ENCODE results near the gene PPP1R18.
"Not testable (repeated sequence)": the region's sequence is repeated elsewhere in the genome, so short reads cannot be mapped to it uniquely, and the experiment has no call there.

The PPP1R18 gene, protein sequence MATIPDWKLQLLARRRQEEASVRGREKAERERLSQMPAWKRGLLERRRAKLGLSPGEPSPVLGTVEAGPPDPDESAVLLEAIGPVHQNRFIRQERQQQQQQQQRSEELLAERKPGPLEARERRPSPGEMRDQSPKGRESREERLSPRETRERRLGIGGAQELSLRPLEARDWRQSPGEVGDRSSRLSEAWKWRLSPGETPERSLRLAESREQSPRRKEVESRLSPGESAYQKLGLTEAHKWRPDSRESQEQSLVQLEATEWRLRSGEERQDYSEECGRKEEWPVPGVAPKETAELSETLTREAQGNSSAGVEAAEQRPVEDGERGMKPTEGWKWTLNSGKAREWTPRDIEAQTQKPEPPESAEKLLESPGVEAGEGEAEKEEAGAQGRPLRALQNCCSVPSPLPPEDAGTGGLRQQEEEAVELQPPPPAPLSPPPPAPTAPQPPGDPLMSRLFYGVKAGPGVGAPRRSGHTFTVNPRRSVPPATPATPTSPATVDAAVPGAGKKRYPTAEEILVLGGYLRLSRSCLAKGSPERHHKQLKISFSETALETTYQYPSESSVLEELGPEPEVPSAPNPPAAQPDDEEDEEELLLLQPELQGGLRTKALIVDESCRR

GRCh38 chr6:30686009-30686907 is at the start of gene PPP1R18:
Gene PPP1R18 (minus strand): TSS chr6:30686645. CDS start chr6:30686018, 627 bp downstream.
- no peaks in the 10 kb centered on the region for H3K9me3 Mint-ChIP-seq
- no peaks in the 10 kb centered on the region for H3K27me3 Mint-ChIP-seq (ENCODE audit: low read depth)
- peak within 1 kb of the TSS; percentile 93 for H3K27ac Mint-ChIP-seq
- peak; percentile 82 for DNase-seq (ENCODE audit: low spot score)
- H3K4me3 Mint-ChIP-seq = peak within 1 kb of the TSS; percentile 96
- H3K4me1 Mint-ChIP-seq (ENCODE audit: low read depth) = peaks cover 40% of the 10 kb centered on the region
- H3K36me3 Mint-ChIP-seq (ENCODE audit: low read depth) = peaks cover 55% of the 10 kb centered on the region

GRCh38 chr6:30735668-30736314 is 49.3 kb upstream of the PPP1R18 start:
- H3K36me3 Mint-ChIP-seq (ENCODE audit: low read depth) = peaks cover 71% of the 10 kb centered on the region
- no peak for DNase-seq (ENCODE audit: low spot score)

GRCh38 chr6:30732237-30732943 is 45.9 kb upstream of the PPP1R18 start:
- H3K4me3 Mint-ChIP-seq = no peak overlapping the region
- H3K27me3 Mint-ChIP-seq (ENCODE audit: low read depth) = no peaks in the 10 kb centered on the region
- no peak for DNase-seq (ENCODE audit: low spot score)
- peaks cover 45% of the 10 kb centered on the region for H3K4me1 Mint-ChIP-seq (ENCODE audit: low read depth)
- H3K9me3 Mint-ChIP-seq = no peaks in the 10 kb centered on the region
- peak overlapping the region; percentile 43 for H3K27ac Mint-ChIP-seq
- H3K36me3 Mint-ChIP-seq (ENCODE audit: low read depth) = peaks cover 55% of the 10 kb centered on the region

More at GRCh38 chr6:30735668-30736314, 49.3 kb upstream of the PPP1R18 start:
- peaks cover 57% of the 10 kb centered on the region for H3K4me1 Mint-ChIP-seq (ENCODE audit: low read depth)
- H3K27me3 Mint-ChIP-seq (ENCODE audit: low read depth) = no peaks in the 10 kb centered on the region
- H3K4me3 Mint-ChIP-seq = peak overlapping the region; percentile 73
- H3K27ac Mint-ChIP-seq = peak overlapping the region; percentile 81
- H3K9me3 Mint-ChIP-seq = no peaks in the 10 kb centered on the region

DNA sequence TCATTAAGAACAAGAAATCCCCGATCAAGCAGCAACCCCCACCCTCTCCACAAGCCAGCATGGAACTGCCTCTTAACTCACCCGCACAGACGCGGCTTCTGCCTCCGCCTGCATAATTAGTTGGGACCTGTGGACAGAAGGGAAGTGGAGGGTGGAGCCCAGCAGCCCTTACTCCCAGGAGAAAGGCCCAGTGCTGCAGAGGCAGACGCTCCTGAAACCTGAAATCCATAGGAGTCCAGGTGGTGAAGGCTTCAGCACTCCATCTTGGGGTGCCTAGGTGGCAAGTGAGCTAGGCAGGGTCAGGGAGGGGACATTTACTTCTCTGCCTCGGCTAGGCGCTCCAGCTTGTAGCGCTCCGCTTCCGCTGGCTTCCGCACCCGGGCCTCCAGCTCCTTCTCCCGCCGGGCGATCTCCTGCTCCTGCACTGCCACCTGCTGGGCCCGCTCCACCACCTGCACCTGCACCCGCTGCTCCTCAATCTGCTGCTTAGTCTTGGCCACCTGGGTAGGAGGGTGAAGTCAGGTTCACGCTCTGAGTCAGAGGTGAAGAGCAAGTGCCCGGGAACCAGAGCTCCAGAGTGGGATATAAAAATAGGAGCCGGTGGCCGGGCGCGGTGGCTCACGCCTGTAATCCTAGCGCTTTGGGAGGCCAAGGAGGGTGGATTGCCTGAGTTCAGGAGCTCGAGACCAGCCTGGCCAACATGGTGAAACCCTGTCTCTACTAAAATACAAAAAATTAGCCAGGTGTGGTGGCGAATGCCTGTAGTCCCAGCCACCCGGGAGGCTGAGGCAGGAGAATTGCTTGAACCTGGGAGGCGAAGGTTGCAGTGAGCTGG is 44.4 kb upstream of the PPP1R18 start:
- Mint-ChIP-seq H3K36me3 (ENCODE audit: low read depth) (peaks cover 48% of the 10 kb centered on the region), H3K4me3 (peak overlapping the region; percentile 46), H3K4me1 (ENCODE audit: low read depth) (peaks cover 33% of the 10 kb centered on the region), H3K27me3 (ENCODE audit: low read depth) (no peaks in the 10 kb centered on the region), H3K27ac (peak overlapping the region; percentile 58), H3K9me3 (no peaks in the 10 kb centered on the region)
- DNase-seq (ENCODE audit: low spot score) = peak; percentile 72

- Mint-ChIP-seq H3K4me1 (ENCODE audit: low read depth) (peaks cover 45% of the 10 kb centered on the region), H3K36me3 (ENCODE audit: low read depth) (peaks cover 62% of the 10 kb centered on the region), H3K4me3 (no peak overlapping the region), H3K9me3 (no peaks in the 10 kb centered on the region), H3K27me3 (ENCODE audit: low read depth) (no peaks in the 10 kb centered on the region), H3K27ac (no peak overlapping the region)
- DNase-seq (ENCODE audit: low spot score) = no peak
Measured at GRCh38 chr6:30727920-30728553, 41.6 kb upstream of the PPP1R18 start.

- DNase-seq (ENCODE audit: low spot score) = no peak
- Mint-ChIP-seq H3K27me3 (ENCODE audit: low read depth) (no peaks in the 10 kb centered on the region), H3K9me3 (no peaks in the 10 kb centered on the region), H3K36me3 (ENCODE audit: low read depth) (peaks cover 67% of the 10 kb centered on the region), H3K27ac (no peak overlapping the region), H3K4me1 (ENCODE audit: low read depth) (peaks cover 43% of the 10 kb centered on the region), H3K4me3 (no peak overlapping the region)
Measured at GRCh38 chr6:30726506-30727413, 40.3 kb upstream of the PPP1R18 start.

- Mint-ChIP-seq H3K27me3 (ENCODE audit: low read depth) (no peaks in the 10 kb centered on the region), H3K9me3 (no peaks in the 10 kb centered on the region), H3K4me1 (ENCODE audit: low read depth) (peaks cover 39% of the 10 kb centered on the region), H3K4me3 (peak overlapping the region; percentile 24), H3K36me3 (ENCODE audit: low read depth) (peaks cover 70% of the 10 kb centered on the region), H3K27ac (peak overlapping the region; percentile 63)
- no peak for DNase-seq (ENCODE audit: low spot score)
Measured at GRCh38 chr6:30725713-30726505, 39.5 kb upstream of the PPP1R18 start.

DNA sequence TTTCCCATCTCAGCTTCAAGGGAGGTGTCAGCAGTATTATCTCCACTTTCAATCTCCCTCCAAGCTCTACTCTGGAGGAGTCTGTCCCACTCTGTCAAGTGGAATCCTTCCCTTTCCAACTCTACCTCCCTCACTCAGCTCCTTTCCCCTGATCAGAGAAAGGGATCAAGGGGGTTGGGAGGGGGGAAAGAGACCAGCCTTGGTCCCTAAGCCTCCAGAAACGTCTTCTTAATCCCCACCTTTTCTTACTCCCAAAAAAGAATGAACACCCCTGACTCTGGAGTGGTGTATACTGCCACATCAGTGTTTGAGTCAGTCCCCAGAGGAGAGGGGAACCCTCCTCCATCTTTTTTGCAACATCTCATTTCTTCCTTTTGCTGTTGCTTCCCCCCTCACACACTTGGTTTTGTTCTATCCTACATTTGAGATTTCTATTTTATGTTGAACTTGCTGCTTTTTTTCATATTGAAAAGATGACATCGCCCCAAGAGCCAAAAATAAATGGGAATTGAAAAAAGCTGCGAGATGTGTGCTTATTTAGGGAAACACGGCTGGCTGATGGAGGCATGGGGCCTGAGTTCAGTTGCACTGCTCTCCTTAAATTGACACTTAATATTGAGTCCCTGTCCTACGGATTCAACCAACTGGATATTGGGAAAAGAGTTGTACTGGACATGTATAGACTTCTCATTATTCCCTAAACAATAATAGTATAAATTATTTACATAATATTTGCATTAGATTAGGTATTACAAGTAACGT is 38.6 kb upstream of the PPP1R18 start:
- peaks cover 4% of the 10 kb centered on the region for H3K27me3 Mint-ChIP-seq (ENCODE audit: low read depth)
- DNase-seq (ENCODE audit: low spot score) = no peak
- peaks cover 31% of the 10 kb centered on the region for H3K4me1 Mint-ChIP-seq (ENCODE audit: low read depth)
- peak overlapping the region; percentile 70 for H3K27ac Mint-ChIP-seq
- peaks cover 69% of the 10 kb centered on the region for H3K36me3 Mint-ChIP-seq (ENCODE audit: low read depth)
- no peaks in the 10 kb centered on the region for H3K9me3 Mint-ChIP-seq
- peak overlapping the region; percentile 93 for H3K4me3 Mint-ChIP-seq

DNA sequence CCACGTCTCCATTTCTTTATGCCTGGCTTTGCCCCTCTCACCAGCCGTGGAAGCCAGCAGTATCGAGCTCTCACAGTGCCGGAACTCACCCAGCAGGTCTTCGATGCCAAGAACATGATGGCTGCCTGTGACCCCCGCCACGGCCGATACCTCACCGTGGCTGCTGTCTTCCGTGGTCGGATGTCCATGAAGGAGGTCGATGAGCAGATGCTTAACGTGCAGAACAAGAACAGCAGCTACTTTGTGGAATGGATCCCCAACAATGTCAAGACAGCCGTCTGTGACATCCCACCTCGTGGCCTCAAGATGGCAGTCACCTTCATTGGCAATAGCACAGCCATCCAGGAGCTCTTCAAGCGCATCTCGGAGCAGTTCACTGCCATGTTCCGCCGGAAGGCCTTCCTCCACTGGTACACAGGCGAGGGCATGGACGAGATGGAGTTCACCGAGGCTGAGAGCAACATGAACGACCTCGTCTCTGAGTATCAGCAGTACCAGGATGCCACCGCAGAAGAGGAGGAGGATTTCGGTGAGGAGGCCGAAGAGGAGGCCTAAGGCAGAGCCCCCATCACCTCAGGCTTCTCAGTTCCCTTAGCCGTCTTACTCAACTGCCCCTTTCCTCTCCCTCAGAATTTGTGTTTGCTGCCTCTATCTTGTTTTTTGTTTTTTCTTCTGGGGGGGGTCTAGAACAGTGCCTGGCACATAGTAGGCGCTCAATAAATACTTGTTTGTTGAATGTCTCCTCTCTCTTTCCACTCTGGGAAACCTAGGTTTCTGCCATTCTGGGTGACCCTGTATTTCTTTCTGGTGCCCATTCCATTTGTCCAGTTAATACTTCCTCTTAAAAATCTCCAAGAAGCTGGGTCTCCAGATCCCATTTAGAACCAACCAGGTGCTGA is 37.6 kb upstream of the PPP1R18 start:
- H3K27me3 Mint-ChIP-seq (ENCODE audit: low read depth); H3K9me3 Mint-ChIP-seq; DNase-seq (ENCODE audit: low spot score): not testable (repeated sequence)
- H3K4me1 Mint-ChIP-seq (ENCODE audit: low read depth) = peaks cover 37% of the 10 kb centered on the region
- peak overlapping the region; percentile 93 for H3K4me3 Mint-ChIP-seq
- H3K36me3 Mint-ChIP-seq (ENCODE audit: low read depth) = peaks cover 65% of the 10 kb centered on the region
- peak overlapping the region; percentile 57 for H3K27ac Mint-ChIP-seq

Data from T-helper 2 cell treated with Interferon-gamma antibody and Interleukin-4, amounts not matched to agents 5 μg/mL and 100 μg/mL, for 36 hours (primary cell).